HEK293 (cell line): ENCODE data around the gene MON2.

Experiments
- CTCF ChIA-PET: fragments of 350-600 bp; formaldehyde crosslinking; extraction: SDS; loops from one replicate; lab custom pipeline; 2021; ENCODE audit warnings: antibody characterized with exemption; lab: Yijun Ruan, JAX
- POLR2A ChIA-PET: fragments of 300-600 bp; formaldehyde crosslinking; extraction: SDS; loops from one replicate; lab custom pipeline; 2020; ENCODE audit warnings: antibody characterized with exemption, inconsistent platforms; lab: Yijun Ruan, JAX
- H3K27ac ChIP-seq: fragments of 200-500 bp; sonication (Bioruptor generic); 2 replicates; pipeline ENCODE4 v1.5.1; 2014; ENCODE audit warnings: low read depth, low read length, control low read depth, inconsistent platforms; ENCODE audit errors: extremely low read depth
- H3K36me3 ChIP-seq, 2 experiments: fragments of 200-500 bp in 1 of 2; sonication (Bioruptor generic) in 1 of 2; 1 replicate in 1 of 2; 2 replicates in 1 of 2; pipeline ENCODE4 v1.5.1; 2014 to 2017; ENCODE audit warnings: inconsistent platforms in 2 of 2, low read length in 2 of 2; ENCODE audit not compliant: control insufficient read depth in 2 of 2, insufficient read depth in 1 of 2
- H3K4me1 ChIP-seq: fragments of 200-500 bp; sonication (Bioruptor generic); 2 replicates; pipeline ENCODE4 v1.5.1; 2014; ENCODE audit warnings: mild to moderate bottlenecking, low read length, inconsistent platforms; ENCODE audit not compliant: control insufficient read depth, insufficient read depth
- H3K4me3 ChIP-seq: 2 replicates; pipeline ENCODE4 v1.5.1; 2011; ENCODE audit warnings: low read depth, mild to moderate bottlenecking, control low read depth, low read length, moderate library complexity
- H3K9me3 ChIP-seq: fragments of 200-500 bp; sonication (Bioruptor generic); 2 replicates; pipeline ENCODE4 v1.5.1; 2014; ENCODE audit warnings: low read depth, low read length, inconsistent platforms; ENCODE audit not compliant: control insufficient read depth, insufficient read depth
- GLI2 ChIP-seq: fragments of 450-650 bp; formaldehyde crosslinking; IDR thresholded peaks from 2 replicates; pipeline ENCODE4; 2017; ENCODE audit warnings: missing biosample characterization, missing genetic modification characterization, low read depth, borderline replicate concordance
- GLIS1 ChIP-seq: fragments of 450-650 bp; formaldehyde crosslinking; IDR thresholded peaks from 2 replicates; pipeline ENCODE4 v1.5.1; 2016; ENCODE audit warnings: missing biosample characterization, missing genetic modification characterization
- KLF9 ChIP-seq: fragments of 450-650 bp; formaldehyde crosslinking; IDR thresholded peaks from 2 replicates; pipeline ENCODE4 v1.5.1; 2016; ENCODE audit warnings: missing biosample characterization, missing genetic modification characterization, low read depth
- ZBTB17 ChIP-seq: fragments of 450-650 bp; formaldehyde crosslinking; IDR thresholded peaks from 2 replicates; pipeline ENCODE4 v1.5.1; 2016; ENCODE audit warnings: missing biosample characterization, missing genetic modification characterization
- ZBTB20 ChIP-seq: fragments of 450-650 bp; formaldehyde crosslinking; IDR thresholded peaks from 2 replicates; pipeline ENCODE4 v1.5.1; 2016; ENCODE audit warnings: missing biosample characterization, missing genetic modification characterization
- ZBTB21 ChIP-seq: fragments of 450-650 bp; formaldehyde crosslinking; IDR thresholded peaks from 2 replicates; pipeline ENCODE4 v1.5.1; 2017; ENCODE audit warnings: missing biosample characterization, missing genetic modification characterization
- ZIC2 ChIP-seq: fragments of 450-650 bp; formaldehyde crosslinking; IDR thresholded peaks from 2 replicates; pipeline ENCODE4 v1.5.1; 2016; ENCODE audit warnings: missing biosample characterization, missing genetic modification characterization
- ZNF157 ChIP-seq: fragments of 450-650 bp; formaldehyde crosslinking; IDR thresholded peaks from 2 replicates; pipeline ENCODE4 v1.5.1; 2016; ENCODE audit warnings: missing biosample characterization, missing genetic modification characterization
- ZNF335 ChIP-seq: fragments of 450-650 bp; formaldehyde crosslinking; conservative IDR thresholded peaks from 2 replicates; pipeline ENCODE4 v1.5.1; 2016; ENCODE audit warnings: missing biosample characterization, missing genetic modification characterization
- ZNF350 ChIP-seq: fragments of 450-650 bp; formaldehyde crosslinking; IDR thresholded peaks from 2 replicates; pipeline ENCODE4 v1.5.0; 2017; ENCODE audit warnings: missing biosample characterization, mild to moderate bottlenecking, missing genetic modification characterization
- ZNF391 ChIP-seq: fragments of 450-650 bp; formaldehyde crosslinking; IDR thresholded peaks from 2 replicates; pipeline ENCODE4 v1.5.1; 2016; ENCODE audit warnings: low read depth, missing biosample characterization, missing genetic modification characterization, borderline replicate concordance
- ZNF585B ChIP-seq: fragments of 450-650 bp; formaldehyde crosslinking; IDR thresholded peaks from 2 replicates; pipeline ENCODE4 v1.5.1; 2016; ENCODE audit warnings: missing biosample characterization, missing genetic modification characterization
- ZNF596 ChIP-seq: fragments of 450-650 bp; IDR thresholded peaks from 2 replicates; pipeline ENCODE4 v1.5.0; 2018; ENCODE audit warnings: missing biosample characterization, mild to moderate bottlenecking, missing genetic modification characterization, moderate library complexity
- ZNF645 ChIP-seq: fragments of 450-650 bp; formaldehyde crosslinking; IDR thresholded peaks from 2 replicates; pipeline ENCODE4; 2016; ENCODE audit warnings: missing biosample characterization, missing genetic modification characterization
- TF ChIP-seq, protein P1 (sequence below): fragments of 450-650 bp; formaldehyde crosslinking; IDR thresholded peaks from 2 replicates; pipeline ENCODE4 v1.5.1; 2016; ENCODE audit warnings: missing biosample characterization, missing genetic modification characterization
- TF ChIP-seq, protein P2 (sequence below): fragments of 450-650 bp; formaldehyde crosslinking; IDR thresholded peaks from 2 replicates; pipeline ENCODE4 v1.5.1; 2016; ENCODE audit warnings: missing biosample characterization, missing genetic modification characterization
- TF ChIP-seq, protein P3 (sequence below): fragments of 450-650 bp; formaldehyde crosslinking; IDR thresholded peaks from 2 replicates; pipeline ENCODE4 v1.5.1; 2016; ENCODE audit warnings: missing biosample characterization, missing genetic modification characterization

The MON2 gene

DNA sequence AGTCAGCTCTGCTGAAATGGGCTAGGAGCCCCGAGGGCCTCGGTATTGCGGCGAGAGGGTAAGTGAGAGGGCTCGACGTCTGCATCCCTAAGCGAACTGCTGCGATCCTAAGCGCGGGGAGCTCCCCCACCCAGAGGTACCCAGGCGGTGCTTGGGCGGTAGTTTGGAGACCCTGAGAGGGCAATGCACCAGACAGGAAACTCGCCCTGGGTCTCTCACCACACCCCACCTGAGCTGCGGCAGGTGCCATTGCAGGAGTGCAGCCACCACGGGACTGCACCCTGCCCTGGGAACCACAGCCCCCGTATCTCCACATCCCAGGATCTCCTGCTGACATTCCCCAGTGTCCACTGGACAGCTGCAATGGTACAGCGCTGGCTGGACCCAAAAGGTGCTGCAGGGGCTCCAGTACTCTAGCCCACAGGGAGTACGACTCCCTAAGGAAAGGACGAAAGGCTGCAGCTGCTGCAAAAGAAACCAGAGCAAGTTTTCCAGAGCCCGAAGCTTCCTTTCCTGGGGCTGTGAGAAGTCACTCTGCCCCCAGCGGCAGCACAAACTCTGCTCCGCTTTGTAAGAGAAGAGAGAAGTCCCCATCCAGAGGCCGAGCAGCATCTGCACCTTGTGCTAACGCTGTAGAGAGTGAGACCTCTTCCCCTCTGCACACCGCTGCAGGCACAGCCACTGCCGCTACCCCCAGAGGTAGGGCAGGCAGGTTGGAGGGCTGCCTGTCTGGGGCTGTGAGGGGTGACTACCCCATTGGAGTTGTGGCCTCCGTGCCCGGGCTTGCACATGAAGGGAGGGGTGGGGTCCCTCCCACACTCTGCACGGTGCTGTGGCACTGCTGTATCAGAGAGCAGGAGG lies 31.1 kb upstream of the MON2 start:
- POLR2A ChIA-PET: interaction anchor here (0.6 kb wide), 1 partner anchor 34 kb away, joined by 3 read pairs; no protein-coding TSS in a partner anchor

GRCh38 chr12:62436164-62436503 lies 30.5 kb upstream of the MON2 start:
- H3K9me3 ChIP-seq: no peaks in the 10 kb centered on the region
- TF ChIP-seq ZNF350 (tag by site-specific recombination): no peak
- TF ChIP-seq KLF9 (tag by site-specific recombination): 0 out of 2 replicates have a peak, but pooled peaks have one; percentile 33
- no peak overlapping the region for H3K4me3 ChIP-seq
- no peaks in the 10 kb centered on the region for H3K4me1 ChIP-seq
- ChIA-PET CTCF (interaction anchor here (0.7 to 5.5 kb wide), 9 partner anchors 9 to 361 kb away, joined by 3 to 90 read pairs (median 4); no protein-coding TSS in a partner anchor), POLR2A (no interaction called here)
- no peaks in the 10 kb centered on the region for H3K36me3 ChIP-seq
- no peak overlapping the region for H3K27ac ChIP-seq

More for the DNA sequence above, 31.1 kb upstream of the MON2 start:
- no peak overlapping the region for H3K27ac ChIP-seq
- H3K4me3 ChIP-seq: peak overlapping the region; percentile 27
- no peaks in the 10 kb centered on the region for H3K4me1 ChIP-seq
- no peaks in the 10 kb centered on the region for H3K36me3 ChIP-seq
- peak; percentile 62 for TF ChIP-seq GLIS1 (tag by site-specific recombination)
- TF ChIP-seq ZNF335 (tag by site-specific recombination): no peak; the same call in 1 of the 2 replicates
- TF ChIP-seq ZBTB17 (tag by site-specific recombination): peak; percentile 41; the same call in 1 of the 2 replicates
- no peak for TF ChIP-seq GLI2 (tag by site-specific recombination)
- no peak for TF ChIP-seq ZNF645
- TF ChIP-seq, protein P1, sequence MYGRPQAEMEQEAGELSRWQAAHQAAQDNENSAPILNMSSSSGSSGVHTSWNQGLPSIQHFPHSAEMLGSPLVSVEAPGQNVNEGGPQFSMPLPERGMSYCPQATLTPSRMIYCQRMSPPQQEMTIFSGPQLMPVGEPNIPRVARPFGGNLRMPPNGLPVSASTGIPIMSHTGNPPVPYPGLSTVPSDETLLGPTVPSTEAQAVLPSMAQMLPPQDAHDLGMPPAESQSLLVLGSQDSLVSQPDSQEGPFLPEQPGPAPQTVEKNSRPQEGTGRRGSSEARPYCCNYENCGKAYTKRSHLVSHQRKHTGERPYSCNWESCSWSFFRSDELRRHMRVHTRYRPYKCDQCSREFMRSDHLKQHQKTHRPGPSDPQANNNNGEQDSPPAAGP: no peak
- TF ChIP-seq ZNF157: no peak
- peak; percentile 43; the same call in 1 of the 2 replicates for TF ChIP-seq ZNF585B (tag by site-specific recombination)
- TF ChIP-seq ZNF596 (tag by site-specific recombination): no peak
- TF ChIP-seq ZBTB21: no peak
- TF ChIP-seq, protein P2, sequence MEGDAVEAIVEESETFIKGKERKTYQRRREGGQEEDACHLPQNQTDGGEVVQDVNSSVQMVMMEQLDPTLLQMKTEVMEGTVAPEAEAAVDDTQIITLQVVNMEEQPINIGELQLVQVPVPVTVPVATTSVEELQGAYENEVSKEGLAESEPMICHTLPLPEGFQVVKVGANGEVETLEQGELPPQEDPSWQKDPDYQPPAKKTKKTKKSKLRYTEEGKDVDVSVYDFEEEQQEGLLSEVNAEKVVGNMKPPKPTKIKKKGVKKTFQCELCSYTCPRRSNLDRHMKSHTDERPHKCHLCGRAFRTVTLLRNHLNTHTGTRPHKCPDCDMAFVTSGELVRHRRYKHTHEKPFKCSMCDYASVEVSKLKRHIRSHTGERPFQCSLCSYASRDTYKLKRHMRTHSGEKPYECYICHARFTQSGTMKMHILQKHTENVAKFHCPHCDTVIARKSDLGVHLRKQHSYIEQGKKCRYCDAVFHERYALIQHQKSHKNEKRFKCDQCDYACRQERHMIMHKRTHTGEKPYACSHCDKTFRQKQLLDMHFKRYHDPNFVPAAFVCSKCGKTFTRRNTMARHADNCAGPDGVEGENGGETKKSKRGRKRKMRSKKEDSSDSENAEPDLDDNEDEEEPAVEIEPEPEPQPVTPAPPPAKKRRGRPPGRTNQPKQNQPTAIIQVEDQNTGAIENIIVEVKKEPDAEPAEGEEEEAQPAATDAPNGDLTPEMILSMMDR (tag by site-specific recombination): peak; percentile 83; the same call in 1 of the 2 replicates
- TF ChIP-seq, protein P3, sequence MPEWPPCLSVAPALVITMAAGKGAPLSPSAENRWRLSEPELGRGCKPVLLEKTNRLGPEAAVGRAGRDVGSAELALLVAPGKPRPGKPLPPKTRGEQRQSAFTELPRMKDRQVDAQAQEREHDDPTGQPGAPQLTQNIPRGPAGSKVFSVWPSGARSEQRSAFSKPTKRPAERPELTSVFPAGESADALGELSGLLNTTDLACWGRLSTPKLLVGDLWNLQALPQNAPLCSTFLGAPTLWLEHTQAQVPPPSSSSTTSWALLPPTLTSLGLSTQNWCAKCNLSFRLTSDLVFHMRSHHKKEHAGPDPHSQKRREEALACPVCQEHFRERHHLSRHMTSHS (tag by site-specific recombination): no peak
- TF ChIP-seq ZIC2: peak; percentile 38; the same call in 1 of the 2 replicates
- peak; percentile 37; the same call in 1 of the 2 replicates for TF ChIP-seq ZBTB20 (tag by site-specific recombination)
- TF ChIP-seq ZNF391 (tag by site-specific recombination): no peak
- CTCF ChIA-PET: interaction anchor here (0.5 to 5.5 kb wide), 16 partner anchors 9 to 439 kb away, joined by 3 to 90 read pairs (median 4); no protein-coding TSS in a partner anchor
- H3K9me3 ChIP-seq: no peaks in the 10 kb centered on the region
